ENCODE measurements around the gene MAG. TPM values are rescaled to one million over a fixed set of nuclear protein-coding genes. Genes with fewer than 3 reads are reported as not detected.

Gene MAG
- total and polyA plus RNA-seq, 10 of the 15 experiments (the other 5 are each of a cell fraction or from before 2014, with no cell fraction given), result 0.03 to 0.82 (median 0.17) TPM; not detected in 2

GRCh38 chr19:35318679-35319448 is 26.9 kb downstream of the MAG start (continued):
- no peak for TF ChIP-seq EP300 (IDR thresholded peaks at IDR 0.05; ENCODE audit: borderline replicate concordance in 1 of 2, control insufficient read depth in 1 of 2, low read depth in 2 of 2, low read length in 2 of 2)
- TF ChIP-seq BRCA1 (IDR thresholded peaks at IDR 0.05; ENCODE audit: low read depth, low read length), result no peak
- no peak for TF ChIP-seq RFX5 (IDR thresholded peaks at IDR 0.05; ENCODE audit: low read depth, low read length)
- no peak for TF ChIP-seq BMI1 (IDR thresholded peaks at IDR 0.05; ENCODE audit: borderline replicate concordance)
- TF ChIP-seq PAX5 (IDR thresholded peaks at IDR 0.05; ENCODE audit: borderline replicate concordance, low read depth, low read length), result no peak
- no peak for TF ChIP-seq HSF1 (IDR thresholded peaks at IDR 0.05; ENCODE audit: low read depth, low read length)
- no peak for TF ChIP-seq PRDM15 (CRISPR knock-in tag; IDR thresholded peaks at IDR 0.05)
- TF ChIP-seq, protein P1, sequence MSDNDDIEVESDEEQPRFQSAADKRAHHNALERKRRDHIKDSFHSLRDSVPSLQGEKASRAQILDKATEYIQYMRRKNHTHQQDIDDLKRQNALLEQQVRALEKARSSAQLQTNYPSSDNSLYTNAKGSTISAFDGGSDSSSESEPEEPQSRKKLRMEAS (IDR thresholded peaks at IDR 0.05; ENCODE audit: low read depth, low read length), result no peak
- TF ChIP-seq FOS (IDR thresholded peaks at IDR 0.05; ENCODE audit: borderline replicate concordance, extremely low read depth, insufficient read length), result no peak
- TF ChIP-seq FOXM1 (IDR thresholded peaks at IDR 0.05; ENCODE audit: low read depth, low read length), result no peak
- no peak for TF ChIP-seq SUZ12 (IDR thresholded peaks at IDR 0.05; ENCODE audit: unreplicated experiment)
- TF ChIP-seq CBX5 (IDR thresholded peaks at IDR 0.05; ENCODE audit: low read depth), result no peak
- TF ChIP-seq HDAC6 (IDR thresholded peaks at IDR 0.05; ENCODE audit: unreplicated experiment), result no peak
- no peak for TF ChIP-seq ZNF622 (IDR thresholded peaks at IDR 0.05)
- TF ChIP-seq BACH1 (IDR thresholded peaks at IDR 0.05; ENCODE audit: borderline replicate concordance), result no peak
- TF ChIP-seq YY1 (IDR thresholded peaks at IDR 0.05; ENCODE audit: low read depth, low read length), result no peak
- no peak for TF ChIP-seq IKZF2 (IDR thresholded peaks at IDR 0.05)
- TF ChIP-seq E4F1 (IDR thresholded peaks at IDR 0.05; ENCODE audit: borderline replicate concordance, partially characterized antibody), result no peak
- TF ChIP-seq KAT2A (conservative IDR thresholded peaks at IDR 0.05; ENCODE audit: control insufficient read depth, low read depth, low read length), result no peak
- no peak for TF ChIP-seq EED (IDR thresholded peaks at IDR 0.05; ENCODE audit: low read depth)
- TF ChIP-seq PAX8 (IDR thresholded peaks at IDR 0.05), result no peak
- no peak for TF ChIP-seq ESRRA (IDR thresholded peaks at IDR 0.05; ENCODE audit: low read length)
- TF ChIP-seq DPF2 (IDR thresholded peaks at IDR 0.05), result no peak

All from GM12878 (cell line).